HUES48 (cell line): ENCODE data around the gene TMEM238.
A peak's percentile ranks its signal among the peaks of the same experiment; 100 is the strongest.
"Not testable (repeated sequence)": the region's sequence is repeated elsewhere in the genome, so short reads cannot be mapped to it uniquely, and the experiment has no call there.

ENCODE experiments used
- H3K27ac ChIP-seq: one replicate; pipeline ENCODE4 v1.7.0; 2013; ENCODE audit warnings: low read depth, low read length, inconsistent platforms
- H3K27me3 ChIP-seq: 2 replicates; pipeline ENCODE4 v1.6.1; 2013; ENCODE audit warnings: mild to moderate bottlenecking, low read length; ENCODE audit not compliant: control insufficient read depth, insufficient read depth
- H3K36me3 ChIP-seq: 2 replicates; pipeline ENCODE4 v1.6.1; 2013; ENCODE audit warnings: low read length; ENCODE audit not compliant: control insufficient read depth, insufficient read depth
- H3K4me1 ChIP-seq: 2 replicates; pipeline ENCODE4 v1.6.1; 2013; ENCODE audit warnings: mild to moderate bottlenecking, low read length; ENCODE audit not compliant: control insufficient read depth, insufficient read depth
- H3K4me3 ChIP-seq: 2 replicates; pipeline ENCODE4 v1.5.1; 2013; ENCODE audit warnings: mild to moderate bottlenecking, low read depth, low read length
- H3K9ac ChIP-seq: 2 replicates; pipeline ENCODE4 v1.6.1; 2013; ENCODE audit warnings: mild to moderate bottlenecking, low read depth, low read length, moderate library complexity
- H3K9me3 ChIP-seq: 2 replicates; pipeline ENCODE4 v1.6.1; 2013; ENCODE audit warnings: low read length; ENCODE audit not compliant: control insufficient read depth, insufficient read depth

The TMEM238 gene

GRCh38 chr19:55418185-55418584 lies 34.1 kb upstream of the TMEM238 start:
- Histone ChIP-seq H3K27ac (no peak overlapping the region), H3K9ac (no peak overlapping the region), H3K27me3 (0 out of 2 replicates have a peak, but pooled peaks cover 3% of the 10 kb centered on the region), H3K4me1 (no peaks in the 10 kb centered on the region), H3K9me3 (no peaks in the 10 kb centered on the region), H3K4me3 (no peak overlapping the region), H3K36me3 (no peaks in the 10 kb centered on the region)

GRCh38 chr19:55410168-55410567 lies 26.1 kb upstream of the TMEM238 start:
- Histone ChIP-seq H3K4me1 (peaks cover 12% of the 10 kb centered on the region), H3K27ac (no peak overlapping the region), H3K27me3 (no peaks in the 10 kb centered on the region)

GRCh38 chr19:55409179-55409578 lies 25.1 kb upstream of the TMEM238 start:
- H3K9me3 ChIP-seq, H3K27ac ChIP-seq, H3K27me3 ChIP-seq, H3K9ac ChIP-seq, H3K4me3 ChIP-seq: not testable (repeated sequence)
- Histone ChIP-seq H3K36me3 (peaks cover 24% of the 10 kb centered on the region), H3K4me1 (peaks cover 12% of the 10 kb centered on the region)

More at GRCh38 chr19:55410168-55410567, 26.1 kb upstream of the TMEM238 start:
- Histone ChIP-seq H3K9me3 (no peaks in the 10 kb centered on the region), H3K4me3 (no peak overlapping the region), H3K9ac (no peak overlapping the region), H3K36me3 (peaks cover 17% of the 10 kb centered on the region)

GRCh38 chr19:55408533-55408872 lies 24.4 kb upstream of the TMEM238 start:
- H3K36me3 ChIP-seq = peaks cover 29% of the 10 kb centered on the region
- H3K27me3 ChIP-seq = no peaks in the 10 kb centered on the region
- H3K4me3 ChIP-seq = peak overlapping the region; percentile 42
- H3K9me3 ChIP-seq = no peaks in the 10 kb centered on the region
- peaks cover 12% of the 10 kb centered on the region for H3K4me1 ChIP-seq
- H3K27ac ChIP-seq = peak overlapping the region; percentile 98
- peak overlapping the region; percentile 71 for H3K9ac ChIP-seq

- Histone ChIP-seq H3K9ac (peak overlapping the region; percentile 84), H3K27ac (peak overlapping the region; percentile 98), H3K9me3 (no peaks in the 10 kb centered on the region), H3K36me3 (peaks cover 35% of the 10 kb centered on the region), H3K27me3 (no peaks in the 10 kb centered on the region), H3K4me3 (peak overlapping the region; percentile 89), H3K4me1 (peaks cover 12% of the 10 kb centered on the region)
Observed at GRCh38 chr19:55407800-55408532, 23.9 kb upstream of the TMEM238 start.

- peak within 1 kb of the TSS; percentile 84 for H3K9ac ChIP-seq
- peaks cover 39% of the 10 kb centered on the region for H3K36me3 ChIP-seq
- peaks cover 12% of the 10 kb centered on the region for H3K4me1 ChIP-seq
- H3K4me3 ChIP-seq = peak within 1 kb of the TSS; percentile 89
- peak within 1 kb of the TSS; percentile 98 for H3K27ac ChIP-seq
- H3K27me3 ChIP-seq, H3K9me3 ChIP-seq: not testable (repeated sequence)
Observed at GRCh38 chr19:55407550-55407799, 23.4 kb upstream of the TMEM238 start, which contains the start of gene UBE2S. Gene UBE2S, minus strand, starts transcription at chr19:55407788. Its CDS starts 199 bp downstream, at chr19:55407589.

- Histone ChIP-seq H3K36me3 (peaks cover 44% of the 10 kb centered on the region), H3K27me3 (no peaks in the 10 kb centered on the region), H3K27ac (peak overlapping the region; percentile 98), H3K9ac (peak overlapping the region; percentile 84), H3K9me3 (no peaks in the 10 kb centered on the region), H3K4me1 (peaks cover 12% of the 10 kb centered on the region), H3K4me3 (peak overlapping the region; percentile 89)
Observed at GRCh38 chr19:55406826-55407549, 22.9 kb upstream of the TMEM238 start.

GRCh38 chr19:55406091-55406825 lies 22.2 kb upstream of the TMEM238 start:
- Histone ChIP-seq H3K36me3 (peaks cover 49% of the 10 kb centered on the region), H3K9ac (no peak overlapping the region), H3K4me1 (peaks cover 12% of the 10 kb centered on the region), H3K27me3 (no peaks in the 10 kb centered on the region), H3K27ac (no peak overlapping the region), H3K9me3 (no peaks in the 10 kb centered on the region), H3K4me3 (peak overlapping the region; percentile 89)

GRCh38 chr19:55405638-55406037 lies 21.5 kb upstream of the TMEM238 start:
- Histone ChIP-seq H3K9ac (no peak overlapping the region), H3K36me3 (peaks cover 55% of the 10 kb centered on the region), H3K9me3 (no peaks in the 10 kb centered on the region), H3K4me3 (peak overlapping the region; percentile 89), H3K27me3 (no peaks in the 10 kb centered on the region), H3K4me1 (peaks cover 12% of the 10 kb centered on the region), H3K27ac (no peak overlapping the region)

- peaks cover 59% of the 10 kb centered on the region for H3K36me3 ChIP-seq
- H3K9ac ChIP-seq = no peak overlapping the region
- no peak overlapping the region for H3K4me3 ChIP-seq
- no peaks in the 10 kb centered on the region for H3K27me3 ChIP-seq
- H3K9me3 ChIP-seq = no peaks in the 10 kb centered on the region
- H3K27ac ChIP-seq = peak overlapping the region; percentile 23
- H3K4me1 ChIP-seq = peaks cover 9% of the 10 kb centered on the region
Observed at GRCh38 chr19:55402509-55402908, 18.4 kb upstream of the TMEM238 start.

- not testable (repeated sequence) for H3K9me3 ChIP-seq, H3K27ac ChIP-seq, H3K4me1 ChIP-seq, H3K27me3 ChIP-seq, H3K4me3 ChIP-seq, H3K9ac ChIP-seq
- peaks cover 54% of the 10 kb centered on the region for H3K36me3 ChIP-seq
Observed at GRCh38 chr19:55401390-55401789, 17.3 kb upstream of the TMEM238 start.
